Activated CD8-positive, alpha-beta memory T cell treated with anti-CD3 and anti-CD28 coated beads for 1 hour (primary cell): ENCODE results near the gene MYO1D.

Source experiments
- DNase-seq, 2 donors: peaks; one replicate each; pipeline ENCODE4 v3.0.0-alpha.2; 2020; ENCODE audit warnings: low read depth in 1 of 2; ENCODE audit errors: extremely low read depth in 1 of 2

The MYO1D gene

DNA sequence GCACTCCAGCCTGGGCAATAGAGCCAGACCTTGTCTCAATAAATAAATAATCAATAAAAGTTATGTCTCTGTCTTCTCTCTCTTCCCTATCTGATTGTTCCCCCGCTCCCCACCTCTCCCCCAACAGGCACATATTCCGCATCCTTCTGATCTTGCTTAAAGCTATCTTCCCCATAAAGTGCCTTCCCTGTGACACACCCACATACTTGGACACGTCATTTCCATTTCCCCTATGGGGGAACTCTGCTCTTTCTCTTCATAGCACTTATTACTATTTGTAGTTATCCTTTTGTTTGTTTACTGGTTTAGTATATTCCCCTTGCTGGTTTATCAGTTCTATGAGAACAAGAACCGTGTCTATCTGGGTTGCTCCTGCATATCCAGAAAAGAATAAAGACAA lies 14.9 kb downstream of the MYO1D start:
- DNase-seq: no peak

DNA sequence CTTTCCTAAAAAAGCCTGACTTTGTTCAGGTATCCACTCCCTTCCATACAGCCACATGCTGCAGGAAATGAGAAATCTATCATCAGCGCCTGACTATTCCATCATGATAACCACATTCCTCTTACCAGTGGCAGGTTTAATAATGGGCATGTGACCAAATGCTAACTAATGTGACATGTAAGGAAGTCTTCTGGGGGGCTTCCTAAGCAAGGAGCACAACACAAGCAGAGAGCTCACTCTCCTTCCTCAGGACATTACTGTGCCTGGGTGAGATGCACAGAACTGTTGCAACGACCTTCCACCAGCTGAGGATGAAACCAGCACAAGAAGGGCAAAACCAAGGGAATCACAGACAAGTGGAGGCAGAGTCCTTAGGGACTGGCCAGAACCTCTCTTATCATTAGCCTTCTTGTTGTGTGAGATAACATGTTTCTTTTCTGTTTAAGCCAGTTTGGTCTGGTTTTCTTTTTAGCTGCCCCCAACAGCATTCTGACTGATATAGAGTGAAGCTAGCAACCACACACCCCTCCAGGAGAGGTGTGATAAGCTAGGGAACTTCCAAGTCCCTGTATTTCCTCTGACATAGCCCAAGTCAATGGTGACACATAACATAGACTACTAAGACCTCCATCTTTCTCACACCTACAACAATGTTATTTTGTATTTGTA lies 16.9 kb downstream of the MYO1D start:
- DNase-seq: no peak

- DNase-seq: no peak
Measured at GRCh38 chr17:32855620-32856019, 21.3 kb downstream of the MYO1D start.

GRCh38 chr17:32854832-32855389 lies 22.0 kb downstream of the MYO1D start:
- no peak for DNase-seq

DNA sequence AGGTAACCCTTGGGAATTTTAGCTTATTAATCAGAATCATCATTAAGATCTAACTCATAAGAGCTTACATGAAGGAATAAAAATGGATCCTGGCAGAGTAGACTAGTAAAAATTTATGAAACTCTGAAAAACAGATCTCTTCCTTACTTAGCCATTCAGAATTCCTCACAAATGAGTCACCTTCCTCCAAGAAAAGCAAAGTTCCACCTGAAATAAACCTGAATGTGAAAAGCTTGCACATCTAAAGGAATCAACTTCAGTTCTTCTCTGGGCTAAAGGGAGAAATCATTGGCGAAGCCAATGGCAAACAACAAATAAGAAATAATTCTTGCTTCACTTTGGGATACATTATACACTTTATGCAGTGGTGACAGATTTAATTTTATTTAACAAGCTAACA lies 22.7 kb downstream of the MYO1D start:
- DNase-seq: no peak

DNA sequence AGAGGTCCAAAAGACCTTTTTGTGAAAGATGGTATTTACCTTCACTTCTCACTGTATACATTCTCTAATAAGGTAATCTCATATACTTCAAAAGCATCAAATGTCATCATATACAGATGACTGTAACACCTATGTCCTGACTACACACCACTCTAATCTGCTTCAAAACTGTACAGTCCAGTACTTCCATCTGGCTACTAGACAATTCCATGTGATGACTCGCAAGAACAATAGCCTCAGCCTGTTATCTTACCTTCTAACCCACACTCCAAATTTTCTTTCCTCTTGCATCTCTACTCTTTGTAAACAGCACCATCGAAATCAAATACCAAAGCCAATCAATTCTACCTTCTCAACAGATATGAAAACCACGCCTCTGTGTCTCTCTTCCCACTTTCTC lies 24.1 kb downstream of the MYO1D start:
- DNase-seq: no peak

- no peak for DNase-seq
Measured at GRCh38 chr17:32849879-32850278, 27.0 kb downstream of the MYO1D start.

DNA sequence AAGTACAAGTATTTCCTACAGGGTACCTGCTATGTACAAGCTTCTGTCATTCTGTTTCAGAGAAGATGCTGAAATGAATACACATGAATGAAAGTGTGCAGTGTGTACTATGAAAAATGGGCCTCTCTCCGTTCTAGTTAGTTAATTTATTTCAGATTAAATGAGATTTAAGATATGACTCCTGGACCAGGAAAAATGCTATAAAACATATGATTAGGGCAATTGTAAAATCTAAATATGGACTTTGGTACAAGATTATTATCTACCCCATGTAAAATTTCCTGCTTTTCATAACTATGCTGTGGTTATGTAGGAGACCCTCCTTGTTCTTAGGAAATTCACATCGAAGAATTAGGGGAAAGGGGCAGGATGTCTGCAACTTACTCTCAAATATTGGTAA lies 28.9 kb downstream of the MYO1D start:
- DNase-seq: no peak

- DNase-seq: no peak
Measured at GRCh38 chr17:32846143-32846542, 30.8 kb downstream of the MYO1D start.

DNA sequence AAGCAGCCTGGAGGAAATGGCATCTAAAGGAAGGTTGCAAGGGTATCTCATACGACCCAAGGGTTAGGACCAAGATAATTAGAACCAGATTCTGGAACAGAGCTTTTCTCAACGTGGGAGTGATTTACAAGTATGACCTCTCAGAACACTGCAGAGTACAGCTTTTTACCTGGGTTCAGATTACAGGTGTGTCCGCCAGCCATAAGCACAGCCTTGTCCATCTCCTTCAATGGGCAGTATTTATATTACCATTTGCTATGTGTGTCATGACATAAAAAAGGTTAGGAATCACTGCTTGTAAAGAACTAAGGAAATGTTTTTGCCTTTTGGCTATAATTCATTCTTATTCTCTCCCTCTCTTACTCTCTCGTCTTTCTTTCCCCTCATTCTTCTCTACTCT lies 36.7 kb downstream of the MYO1D start:
- DNase-seq: no peak

- no peak for DNase-seq
Measured at GRCh38 chr17:32836527-32836926, 40.4 kb downstream of the MYO1D start.

- no peak for DNase-seq
Measured at GRCh38 chr17:32835291-32835761, 41.6 kb downstream of the MYO1D start.

- no peak for DNase-seq
Measured at GRCh38 chr17:32834104-32834503, 42.8 kb downstream of the MYO1D start.

DNA sequence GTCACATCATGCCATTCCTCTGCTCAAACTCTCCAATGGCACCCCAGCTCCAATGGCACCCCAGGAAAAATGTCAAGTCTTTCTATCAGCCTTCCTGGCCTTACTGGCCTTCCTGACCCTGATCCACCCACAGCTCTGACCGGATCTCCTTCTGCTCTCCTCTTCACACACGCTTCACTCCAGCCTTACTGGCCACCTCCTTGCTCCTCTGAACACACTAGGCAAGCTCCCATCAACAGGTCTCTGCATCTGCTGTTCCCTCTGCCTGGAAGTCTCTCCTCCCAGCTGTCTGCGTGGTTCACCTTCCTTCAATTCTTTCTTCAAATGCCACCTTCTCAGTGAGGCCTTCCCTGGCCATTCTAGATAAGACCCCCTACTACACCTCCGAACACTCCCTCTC lies 43.4 kb downstream of the MYO1D start:
- no peak for DNase-seq

- DNase-seq: no peak
Measured at GRCh38 chr17:32833076-32833475, 43.8 kb downstream of the MYO1D start.

DNA sequence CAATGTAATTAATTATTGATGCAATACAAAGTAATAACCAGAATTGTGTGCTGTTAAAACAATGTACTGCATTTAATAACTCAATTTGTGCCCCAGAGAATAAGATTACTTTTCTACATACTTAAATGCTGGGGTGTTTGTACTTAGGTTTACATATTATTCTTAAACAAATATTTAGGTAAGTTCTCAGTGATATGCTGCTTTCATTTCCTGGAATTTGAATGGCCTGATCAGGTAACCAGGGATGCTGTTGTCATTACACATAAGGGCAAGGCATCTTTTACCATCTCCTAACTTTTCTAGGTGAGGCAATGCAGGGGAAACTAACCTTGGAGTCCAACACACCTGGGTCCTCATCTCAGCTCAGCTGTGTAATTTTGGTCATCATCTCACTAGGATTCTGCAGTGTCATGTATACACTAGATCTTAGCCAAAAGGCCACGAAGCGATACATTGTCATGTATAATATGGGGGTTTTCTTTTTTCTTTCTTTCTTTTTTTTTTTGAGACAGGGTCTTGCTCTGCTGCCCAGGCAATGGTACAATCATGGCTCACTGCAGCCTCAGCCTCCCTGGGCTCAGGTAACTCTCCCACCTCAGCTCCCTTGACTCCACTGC lies 45.2 kb downstream of the MYO1D start:
- no peak for DNase-seq

DNA sequence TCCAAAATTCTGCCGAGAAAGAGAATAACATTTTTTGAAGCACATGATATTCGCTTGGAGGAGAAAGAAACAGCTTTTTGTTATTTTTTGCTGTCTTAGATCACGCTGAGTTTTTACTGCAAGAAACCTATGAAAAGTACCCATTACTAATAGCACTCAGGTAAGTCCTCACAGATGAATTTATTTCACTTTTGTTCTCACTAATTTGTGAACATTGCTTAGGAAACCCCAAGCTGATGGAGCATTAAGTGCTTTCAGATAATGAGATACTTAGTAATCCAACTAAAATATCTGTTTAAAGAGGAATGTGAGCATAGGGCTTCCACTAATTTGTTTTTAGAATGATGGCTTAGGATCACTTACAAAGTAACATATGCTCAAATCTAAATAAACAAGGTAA lies 45.7 kb downstream of the MYO1D start:
- no peak for DNase-seq

DNA sequence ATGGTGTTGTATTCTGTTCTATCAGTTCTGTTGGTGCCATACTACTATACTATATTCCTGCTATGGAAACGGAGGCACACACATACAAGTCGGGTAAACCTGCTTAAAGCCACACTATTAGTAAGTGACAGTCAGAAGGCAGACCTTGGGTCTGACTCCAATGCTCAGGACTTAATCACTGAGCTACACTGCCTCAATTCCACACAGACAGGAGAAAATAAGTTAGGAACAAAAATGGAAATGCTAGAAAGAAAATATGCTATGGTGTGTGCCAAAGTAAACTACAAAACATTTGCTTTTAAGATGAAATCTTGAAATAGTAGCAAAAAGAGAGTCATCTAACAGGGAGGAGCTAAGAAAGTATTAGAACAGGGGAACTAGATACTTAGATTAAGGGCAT lies 48.1 kb downstream of the MYO1D start:
- no peak for DNase-seq

- DNase-seq: no peak
Measured at GRCh38 chr17:32827227-32827626, 49.7 kb downstream of the MYO1D start.

DNA sequence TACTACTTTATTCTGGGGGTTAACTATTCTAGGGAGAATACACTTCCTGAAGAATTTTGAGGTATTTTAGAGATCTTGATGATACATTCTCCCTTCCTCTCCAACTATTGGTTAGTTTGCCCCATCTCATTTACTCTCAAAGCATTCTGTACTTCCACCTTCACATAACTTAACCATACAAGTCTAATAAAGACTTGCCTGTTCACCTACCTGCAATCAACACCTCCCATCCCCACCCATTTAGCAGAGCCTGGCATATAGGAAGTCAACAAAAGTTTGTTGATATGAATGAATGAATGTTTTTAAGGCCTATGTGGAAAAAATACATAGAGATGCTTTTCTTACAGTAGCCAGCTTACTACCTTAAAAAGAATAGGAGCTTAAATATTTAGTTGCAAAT lies 50.8 kb downstream of the MYO1D start:
- no peak for DNase-seq

- DNase-seq: no peak
Measured at GRCh38 chr17:32824334-32824733, 52.6 kb downstream of the MYO1D start.

- no peak for DNase-seq
Measured at GRCh38 chr17:32822996-32823395, 53.9 kb downstream of the MYO1D start.
